HG03135 (cell line): ENCODE data around the gene PFKP.

Experiments used
- ATAC-seq: cut with Tn5 transposase; IDR thresholded peaks from one replicate; pipeline ENCODE4 v1.9.1; 2021; ENCODE audit warnings: mild to moderate bottlenecking, moderate library complexity; ENCODE audit not compliant: unreplicated experiment

Gene PFKP

DNA sequence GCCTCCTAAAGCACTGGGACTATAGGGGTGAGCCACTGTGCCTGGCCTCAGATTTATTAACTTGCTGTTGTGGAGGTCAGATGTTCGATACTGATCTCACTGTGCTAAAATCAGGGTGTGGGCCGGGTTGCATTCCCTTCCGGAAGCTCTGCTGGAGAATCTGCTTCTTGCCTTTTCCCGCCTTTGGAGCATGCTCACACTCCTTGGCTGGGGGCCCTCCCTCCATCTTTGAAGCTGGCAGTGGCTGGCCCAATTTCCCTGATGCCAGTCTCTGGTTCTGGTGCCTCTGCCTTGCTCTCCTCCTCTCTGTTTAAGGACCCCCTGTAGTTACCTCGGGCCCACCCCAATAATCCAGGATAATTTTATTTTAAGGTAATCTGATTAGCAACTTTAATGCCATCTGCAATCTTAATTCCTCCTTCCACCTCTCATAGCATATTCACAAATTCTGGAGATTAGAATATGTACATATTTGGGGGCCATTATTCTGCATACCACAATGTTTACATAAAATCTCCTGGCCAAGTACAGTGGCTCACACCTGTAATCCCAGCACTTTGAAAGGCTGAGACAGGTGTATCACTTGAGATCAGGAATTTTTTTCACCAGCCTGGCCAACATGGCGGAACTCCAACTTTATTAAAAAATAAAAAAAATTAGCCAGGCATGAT lies 113.1 kb downstream of the PFKP start:
- no peak for ATAC-seq

GRCh38 chr10:3185386-3185785 lies 118.0 kb downstream of the PFKP start:
- no peak for ATAC-seq

DNA sequence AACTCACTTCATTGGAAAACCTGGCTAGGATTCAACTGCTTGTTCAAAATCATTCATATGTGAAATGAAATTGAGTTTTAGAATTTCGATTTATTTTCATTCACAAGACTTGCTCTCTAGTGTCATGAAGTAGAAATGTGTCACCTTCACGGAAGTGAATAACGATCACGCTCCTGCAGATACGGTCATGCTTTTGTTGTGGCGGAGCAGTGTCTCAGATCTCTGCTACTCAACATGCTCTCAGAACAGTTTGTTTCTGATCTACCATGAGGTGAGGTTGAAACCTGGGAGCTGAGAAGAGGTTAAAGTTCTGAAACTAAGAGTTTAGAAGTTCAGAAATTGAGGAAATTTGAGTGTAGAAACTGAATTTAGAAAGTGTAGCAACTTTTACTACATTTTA lies 119.0 kb downstream of the PFKP start:
- ATAC-seq, result no peak
